GM06990 (cell line): ENCODE measurements around the gene HSD11B1.

Experiments
- DNase-seq: peaks from one replicate; pipeline ENCODE4 v3.0.0-alpha.2; 2011; ENCODE audit not compliant: insufficient read length; ENCODE audit errors: extremely low read depth
- H3K27me3 ChIP-seq: replicated peaks from 2 replicates; pipeline ENCODE4 v1.6.0; 2011; ENCODE audit warnings: low read length; ENCODE audit not compliant: control insufficient read depth, insufficient read depth
- H3K36me3 ChIP-seq: 2 replicates; pipeline ENCODE4 v1.5.1; 2011; ENCODE audit warnings: low read length; ENCODE audit not compliant: control insufficient read depth, insufficient read depth
- H3K4me3 ChIP-seq: replicated peaks from 2 replicates; pipeline ENCODE4 v1.5.1; 2011; ENCODE audit warnings: low read depth, mild to moderate bottlenecking, control low read depth, low read length
- CTCF ChIP-seq: IDR thresholded peaks from 2 replicates; pipeline ENCODE4 v1.5.1; 2011; ENCODE audit warnings: low read length, control low read depth, mild to moderate bottlenecking, inconsistent platforms; ENCODE audit not compliant: insufficient read depth, poor library complexity, severe bottlenecking

Gene HSD11B1

DNA sequence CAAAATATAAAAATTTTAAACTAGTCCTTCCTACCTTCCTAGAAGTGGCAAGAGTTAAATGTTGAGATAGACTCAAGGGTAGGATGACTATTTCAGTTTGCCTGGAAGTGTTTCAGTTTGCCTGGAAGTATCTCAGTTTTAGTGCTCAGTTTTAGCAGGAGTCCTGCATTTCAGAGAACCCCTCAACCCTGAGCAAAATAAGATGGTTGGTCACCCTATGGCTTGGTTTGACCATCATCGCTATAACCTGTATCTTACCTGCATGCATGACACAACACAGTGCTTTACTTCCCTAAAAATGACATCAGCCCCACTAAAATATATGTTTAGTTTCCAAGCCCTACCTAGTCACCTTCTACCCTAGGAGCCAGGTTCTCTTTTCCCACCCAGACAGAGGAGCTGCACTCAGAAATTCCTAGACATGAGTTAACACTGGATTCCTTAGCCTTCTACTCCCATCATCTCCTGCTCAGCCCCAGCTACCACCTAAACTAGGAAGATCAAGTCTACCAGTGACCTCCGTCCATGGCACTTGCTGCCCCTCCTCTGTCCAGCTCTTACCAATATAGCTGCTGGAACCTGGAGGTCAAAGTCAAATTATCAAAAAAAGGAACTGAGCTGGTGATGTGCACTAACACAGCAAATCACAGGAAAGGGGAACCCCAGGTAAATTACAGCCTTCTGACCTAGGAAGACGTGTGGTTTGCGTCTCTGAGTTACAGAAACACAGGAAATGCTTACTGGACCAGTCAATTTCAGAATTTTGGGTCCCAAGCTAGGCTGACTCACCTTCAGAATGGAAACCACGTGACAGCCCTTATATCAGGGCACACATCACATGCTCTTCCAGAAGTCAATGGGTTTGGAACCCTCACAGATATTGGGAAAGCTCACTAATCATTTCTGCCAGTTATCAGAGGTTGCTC, 31.7 kb upstream of the HSD11B1 start:
- no peaks in the 10 kb centered on the region for H3K36me3 ChIP-seq
- DNase-seq, result peak; percentile 64
- no peak overlapping the region for H3K4me3 ChIP-seq
- TF ChIP-seq CTCF, result no peak
- H3K27me3 ChIP-seq, result no peaks in the 10 kb centered on the region

- Histone ChIP-seq H3K27me3 (no peaks in the 10 kb centered on the region), H3K4me3 (no peak overlapping the region), H3K36me3 (no peaks in the 10 kb centered on the region)
- DNase-seq, result no peak
- TF ChIP-seq CTCF, result no peak
These were observed 30.8 kb upstream of the HSD11B1 start for GRCh38 chr1:209673631-209674417.

- no peak for TF ChIP-seq CTCF
- DNase-seq, result peak; percentile 34
- Histone ChIP-seq H3K27me3 (no peaks in the 10 kb centered on the region), H3K4me3 (peak within 1 kb of the TSS; percentile 22), H3K36me3 (no peaks in the 10 kb centered on the region)
These were observed 29.6 kb upstream of the HSD11B1 start, which contains the start of gene G0S2 for GRCh38 chr1:209674957-209675564. TSS of gene G0S2 (plus strand) at chr1:209675412. CDS start at chr1:209675685, 273 bp downstream.

GRCh38 chr1:209675565-209676154, 29.0 kb upstream of the HSD11B1 start:
- no peaks in the 10 kb centered on the region for H3K36me3 ChIP-seq
- peak; percentile 20 for DNase-seq
- H3K4me3 ChIP-seq, result peak overlapping the region; percentile 22
- H3K27me3 ChIP-seq, result no peaks in the 10 kb centered on the region
- no peak for TF ChIP-seq CTCF

- H3K27me3 ChIP-seq, result no peaks in the 10 kb centered on the region
- TF ChIP-seq CTCF, result no peak
These were observed 25.6 kb upstream of the HSD11B1 start for GRCh38 chr1:209678981-209679539.

More at GRCh38 chr1:209678981-209679539, 25.6 kb upstream of the HSD11B1 start:
- DNase-seq, result no peak
- Histone ChIP-seq H3K36me3 (no peaks in the 10 kb centered on the region), H3K4me3 (no peak overlapping the region)
